ENCODE measurements around the gene DMKN.
A peak's percentile ranks its signal among the peaks of the same experiment; 100 is the strongest.

Gene DMKN

DNA sequence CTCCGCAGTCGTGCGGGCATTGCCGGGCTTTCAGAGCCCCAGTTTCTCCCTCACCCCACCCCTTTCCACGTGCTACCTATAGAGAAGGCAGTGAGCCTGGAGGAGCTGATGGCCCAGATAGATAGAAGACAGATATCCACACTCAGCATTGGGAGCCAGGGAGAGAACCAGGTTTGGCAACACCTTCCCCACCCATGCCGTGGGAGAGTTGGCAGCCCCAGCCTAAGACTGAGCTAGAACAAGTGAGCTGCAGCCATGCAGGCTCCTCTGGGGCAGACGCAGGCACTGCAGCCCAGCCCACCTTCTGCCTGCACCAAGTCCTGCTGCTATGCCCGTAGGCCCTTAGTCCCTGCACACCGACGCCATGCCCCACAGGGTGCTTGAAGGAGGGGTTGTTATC is 12.8 kb downstream of the DMKN start:
- Mint-ChIP-seq H3K9me3 (ENCODE audit: low read depth) (no peaks in the 10 kb centered on the region), H3K4me3 (no peak overlapping the region), H3K27ac (no peak overlapping the region), H3K36me3 (no peaks in the 10 kb centered on the region), H3K4me1 (ENCODE audit: low read depth) (peaks cover under 1% of the 10 kb centered on the region), H3K27me3 (peaks cover 3% of the 10 kb centered on the region)

- no peaks in the 10 kb centered on the region for H3K36me3 Mint-ChIP-seq
These were observed 14.4 kb downstream of the DMKN start for GRCh38 chr19:35498984-35499527.

GRCh38 chr19:35498220-35498619 is 15.2 kb downstream of the DMKN start:
- Mint-ChIP-seq H3K4me3 (no peak overlapping the region), H3K36me3 (no peaks in the 10 kb centered on the region), H3K27ac (no peak overlapping the region), H3K27me3 (no peaks in the 10 kb centered on the region), H3K9me3 (ENCODE audit: low read depth) (no peaks in the 10 kb centered on the region), H3K4me1 (ENCODE audit: low read depth) (peaks cover 7% of the 10 kb centered on the region)

More at GRCh38 chr19:35498984-35499527, 14.4 kb downstream of the DMKN start:
- Mint-ChIP-seq H3K4me3 (no peak overlapping the region), H3K9me3 (ENCODE audit: low read depth) (no peaks in the 10 kb centered on the region), H3K27me3 (no peaks in the 10 kb centered on the region), H3K27ac (no peak overlapping the region), H3K4me1 (ENCODE audit: low read depth) (peaks cover 7% of the 10 kb centered on the region)

DNA sequence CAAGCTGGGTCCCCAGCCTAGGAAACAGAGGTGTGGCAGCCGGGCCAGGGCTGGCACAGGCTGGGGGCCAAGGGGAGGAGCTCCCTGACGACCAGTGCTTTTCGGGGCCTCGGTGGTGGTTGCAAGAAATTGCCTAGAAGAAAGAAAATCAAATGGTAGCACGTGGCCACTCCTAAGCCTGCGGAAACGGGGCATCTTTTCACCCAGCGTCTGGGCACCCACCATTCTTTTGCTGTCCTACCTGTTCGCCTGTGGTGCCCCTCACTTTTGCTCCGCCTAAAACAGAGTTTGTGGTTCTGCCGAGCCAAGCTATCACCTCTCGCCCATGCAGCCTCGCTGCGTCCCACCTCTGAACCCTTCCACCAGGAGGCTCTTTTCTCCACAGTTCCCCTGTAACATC is 16.0 kb downstream of the DMKN start:
- Mint-ChIP-seq H3K9me3 (ENCODE audit: low read depth) (no peaks in the 10 kb centered on the region), H3K4me3 (no peak overlapping the region), H3K27me3 (no peaks in the 10 kb centered on the region), H3K36me3 (no peaks in the 10 kb centered on the region), H3K4me1 (ENCODE audit: low read depth) (peaks cover 7% of the 10 kb centered on the region), H3K27ac (no peak overlapping the region)

GRCh38 chr19:35495107-35496064 is 18.1 kb downstream of the DMKN start:
- Mint-ChIP-seq H3K4me3 (peak overlapping the region; percentile 13), H3K36me3 (no peaks in the 10 kb centered on the region), H3K4me1 (ENCODE audit: low read depth) (peaks cover 7% of the 10 kb centered on the region), H3K27me3 (peaks cover 3% of the 10 kb centered on the region), H3K9me3 (ENCODE audit: low read depth) (no peaks in the 10 kb centered on the region), H3K27ac (no peak overlapping the region)

- H3K4me3 Mint-ChIP-seq: no peak overlapping the region
- no peaks in the 10 kb centered on the region for H3K36me3 Mint-ChIP-seq
- H3K9me3 Mint-ChIP-seq (ENCODE audit: low read depth): no peaks in the 10 kb centered on the region
- H3K27me3 Mint-ChIP-seq: peaks cover 3% of the 10 kb centered on the region
- H3K27ac Mint-ChIP-seq: no peak overlapping the region
- H3K4me1 Mint-ChIP-seq (ENCODE audit: low read depth): peaks cover 7% of the 10 kb centered on the region
These were observed 19.5 kb downstream of the DMKN start for GRCh38 chr19:35493971-35494370.

DNA sequence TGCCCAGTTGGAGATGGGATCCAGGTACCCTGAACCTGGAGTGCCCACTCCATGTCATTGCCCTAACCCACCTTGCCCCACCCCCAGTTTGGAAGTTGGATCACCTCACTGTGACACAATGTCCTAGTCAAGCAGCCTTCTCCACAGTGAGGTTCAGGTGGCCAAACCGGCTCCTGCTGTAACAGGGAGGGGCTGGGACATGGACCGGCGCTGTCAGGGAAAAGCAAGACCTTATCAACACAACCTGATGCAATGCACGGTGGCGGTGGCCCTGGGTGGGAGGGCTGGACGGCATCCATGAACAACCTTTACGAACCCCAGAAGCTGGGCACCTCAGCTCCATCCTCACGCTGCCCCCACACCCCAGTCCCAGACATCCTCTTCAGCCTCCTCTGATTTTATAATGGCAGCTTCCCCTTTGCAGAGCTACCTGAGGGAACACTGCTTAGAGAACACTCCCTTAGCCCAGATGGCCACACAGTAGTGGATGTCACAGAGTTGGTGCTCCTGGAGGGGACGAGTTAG is 21.6 kb downstream of the DMKN start:
- Mint-ChIP-seq H3K27me3 (peaks cover 3% of the 10 kb centered on the region), H3K4me1 (ENCODE audit: low read depth) (peaks cover 7% of the 10 kb centered on the region), H3K9me3 (ENCODE audit: low read depth) (no peaks in the 10 kb centered on the region), H3K36me3 (no peaks in the 10 kb centered on the region), H3K4me3 (no peak overlapping the region), H3K27ac (no peak overlapping the region)

GRCh38 chr19:35490364-35490763 is 23.1 kb downstream of the DMKN start, which contains the start of gene KRTDAP:
Gene KRTDAP (minus strand): TSS chr19:35490464. CDS start chr19:35490442, 22 bp downstream.
- peaks cover 4% of the 10 kb centered on the region for H3K4me1 Mint-ChIP-seq (ENCODE audit: low read depth)
- H3K27ac Mint-ChIP-seq: no peak within 1 kb of the TSS
- H3K36me3 Mint-ChIP-seq: no peaks in the 10 kb centered on the region

GRCh38 chr19:35488677-35489076 is 24.8 kb downstream of the DMKN start:
- peaks cover 3% of the 10 kb centered on the region for H3K27me3 Mint-ChIP-seq
- H3K9me3 Mint-ChIP-seq (ENCODE audit: low read depth): no peaks in the 10 kb centered on the region
- no peaks in the 10 kb centered on the region for H3K36me3 Mint-ChIP-seq
- H3K4me1 Mint-ChIP-seq (ENCODE audit: low read depth): peaks cover 7% of the 10 kb centered on the region
- no peak overlapping the region for H3K27ac Mint-ChIP-seq
- no peak overlapping the region for H3K4me3 Mint-ChIP-seq

More at GRCh38 chr19:35490364-35490763, 23.1 kb downstream of the DMKN start, which contains the start of gene KRTDAP:
- Mint-ChIP-seq H3K9me3 (ENCODE audit: low read depth) (no peaks in the 10 kb centered on the region), H3K4me3 (no peak within 1 kb of the TSS), H3K27me3 (peaks cover 3% of the 10 kb centered on the region)

DNA sequence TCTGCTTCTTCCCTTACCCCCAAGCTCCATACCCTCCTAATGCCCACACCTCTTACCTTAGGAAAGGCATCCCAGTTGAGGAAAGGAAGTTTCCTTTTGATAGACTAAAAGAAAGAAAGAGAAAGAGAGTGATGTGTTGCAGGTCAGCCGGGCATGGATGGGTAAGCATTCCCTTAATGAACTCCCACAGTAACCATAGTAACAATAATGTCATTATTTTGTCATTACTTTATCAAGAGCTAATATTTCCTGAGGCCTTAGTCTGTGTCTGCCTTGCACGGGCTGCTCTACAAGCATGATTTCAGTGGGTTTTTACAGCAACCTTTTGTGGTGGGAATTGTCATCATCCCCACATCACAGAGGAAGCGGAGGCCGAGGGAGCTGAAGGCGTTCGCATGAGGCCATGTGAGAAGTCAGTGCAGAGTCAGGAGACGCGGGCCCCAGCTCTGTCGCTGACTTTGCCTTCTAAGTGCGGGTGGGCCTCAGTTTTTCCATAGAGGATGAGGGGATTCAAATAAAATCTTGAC is 25.7 kb downstream of the DMKN start:
- H3K4me3 Mint-ChIP-seq: no peak overlapping the region
- no peaks in the 10 kb centered on the region for H3K9me3 Mint-ChIP-seq (ENCODE audit: low read depth)
- peaks cover 3% of the 10 kb centered on the region for H3K27me3 Mint-ChIP-seq
- no peak overlapping the region for H3K27ac Mint-ChIP-seq
- H3K36me3 Mint-ChIP-seq: no peaks in the 10 kb centered on the region
- H3K4me1 Mint-ChIP-seq (ENCODE audit: low read depth): peaks cover 7% of the 10 kb centered on the region

DNA sequence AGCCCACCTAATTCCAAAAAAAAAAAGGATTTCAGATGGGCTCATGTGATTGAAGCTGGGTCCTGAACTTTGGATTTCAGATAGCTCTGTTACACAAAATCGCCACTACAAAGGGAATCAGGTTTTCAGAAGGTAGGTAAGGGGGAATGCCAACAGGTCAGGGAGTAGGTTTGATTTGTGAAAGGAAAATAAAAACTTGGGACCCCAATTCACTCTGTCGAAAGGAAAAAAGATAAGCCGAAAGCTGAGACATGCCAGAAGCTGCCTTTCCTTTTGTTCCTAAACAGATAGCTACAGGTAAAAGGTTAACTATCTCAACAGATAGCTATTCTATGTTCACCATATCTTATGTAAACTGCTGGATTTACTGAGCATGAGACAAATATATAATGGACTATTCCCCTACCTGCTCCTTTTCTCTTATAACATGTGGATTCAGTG is 27.2 kb downstream of the DMKN start:
- Mint-ChIP-seq H3K4me1 (ENCODE audit: low read depth) (peaks cover 7% of the 10 kb centered on the region), H3K27me3 (peaks cover 2% of the 10 kb centered on the region), H3K27ac (no peak overlapping the region), H3K4me3 (no peak overlapping the region), H3K36me3 (no peaks in the 10 kb centered on the region), H3K9me3 (ENCODE audit: low read depth) (no peaks in the 10 kb centered on the region)

DNA sequence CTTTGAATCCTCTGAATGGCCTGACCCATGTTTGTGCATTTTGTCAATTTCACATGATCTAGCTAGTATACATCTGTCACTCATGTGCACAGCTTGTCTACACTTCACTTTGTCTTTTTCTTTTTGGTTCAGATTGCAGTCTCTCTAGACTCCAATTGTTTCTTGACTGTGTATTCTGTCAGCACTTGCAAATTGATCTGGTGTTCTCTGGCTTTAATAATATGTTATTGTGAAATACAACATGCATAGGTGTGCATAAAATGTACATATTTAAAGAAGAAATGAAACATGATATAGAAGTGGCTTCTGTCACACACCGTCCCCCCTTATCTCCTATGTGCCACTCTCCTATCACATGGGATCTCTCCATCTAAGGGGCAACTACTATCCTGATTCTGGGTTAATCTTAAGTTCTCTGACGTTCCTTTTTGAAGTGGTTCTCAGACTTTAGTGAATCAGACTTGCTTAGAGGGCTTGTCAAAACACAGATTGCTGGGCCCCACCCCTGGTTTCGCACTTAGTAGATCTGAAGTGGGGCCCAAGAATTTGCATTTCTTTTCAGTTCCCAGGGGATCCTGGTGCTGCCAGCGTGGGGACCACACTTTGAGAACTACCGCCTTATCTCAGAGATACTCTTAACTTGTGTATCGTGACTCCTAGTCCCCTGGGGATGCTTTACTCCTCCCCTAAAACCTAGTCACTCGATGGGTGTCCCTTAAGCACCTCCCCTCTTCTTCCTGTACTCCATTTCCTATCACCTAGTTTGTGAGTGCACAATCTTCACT is 29.0 kb downstream of the DMKN start:
- H3K4me3 Mint-ChIP-seq: no peak overlapping the region
- H3K9me3 Mint-ChIP-seq (ENCODE audit: low read depth): no peaks in the 10 kb centered on the region
- H3K4me1 Mint-ChIP-seq (ENCODE audit: low read depth): peaks cover 7% of the 10 kb centered on the region
- H3K27ac Mint-ChIP-seq: no peak overlapping the region
- no peaks in the 10 kb centered on the region for H3K27me3 Mint-ChIP-seq
- no peaks in the 10 kb centered on the region for H3K36me3 Mint-ChIP-seq

GRCh38 chr19:35483089-35483488 is 30.4 kb downstream of the DMKN start:
- Mint-ChIP-seq H3K9me3 (ENCODE audit: low read depth) (no peaks in the 10 kb centered on the region), H3K27ac (no peak overlapping the region), H3K36me3 (no peaks in the 10 kb centered on the region), H3K4me3 (no peak overlapping the region), H3K4me1 (ENCODE audit: low read depth) (peaks cover 7% of the 10 kb centered on the region), H3K27me3 (no peaks in the 10 kb centered on the region)

GRCh38 chr19:35478794-35479677 is 34.4 kb downstream of the DMKN start:
- no peaks in the 10 kb centered on the region for H3K36me3 Mint-ChIP-seq
- no peaks in the 10 kb centered on the region for H3K9me3 Mint-ChIP-seq (ENCODE audit: low read depth)
- H3K27ac Mint-ChIP-seq: no peak overlapping the region
- no peaks in the 10 kb centered on the region for H3K27me3 Mint-ChIP-seq
- H3K4me1 Mint-ChIP-seq (ENCODE audit: low read depth): no peaks in the 10 kb centered on the region
- H3K4me3 Mint-ChIP-seq: no peak overlapping the region
